ENCODE results near the gene TXK. TPM values are rescaled to one million over a fixed set of nuclear protein-coding genes. Genes with fewer than 3 reads are reported as not detected.

The TXK gene
- total and polyA plus RNA-seq, 2 experiments from 2014 or later = 0.14 to 0.40 TPM

GRCh38 chr4:48078862-48079655 is 55.0 kb downstream of the TXK start (continued):
- no peak for TF ChIP-seq CREB1 (CRISPR knock-in tag; IDR thresholded peaks at IDR 0.05; ENCODE audit: low read depth)
- no peak for TF ChIP-seq STAT1 (IDR thresholded peaks at IDR 0.05; ENCODE audit: unreplicated experiment)
- TF ChIP-seq ZNF331 (CRISPR knock-in tag; IDR thresholded peaks at IDR 0.05; ENCODE audit: low read depth) = no peak

GRCh38 chr4:48078425-48078824 is 55.6 kb downstream of the TXK start:
- Mint-ChIP-seq H3K27ac (no peak overlapping the region), H3K36me3 (ENCODE audit: low read depth) (no peaks in the 10 kb centered on the region), H3K4me3 (no peak overlapping the region), H3K27me3 (ENCODE audit: insufficient read depth, low read depth, poor library complexity) (peaks cover 1% of the 10 kb centered on the region), H3K4me1 (no peaks in the 10 kb centered on the region), H3K9me3 (no peaks in the 10 kb centered on the region)
- H3K27ac ChIP-seq (ENCODE audit: low read depth) = no peak overlapping the region
- ATAC-seq (no peak), DNase-seq (ENCODE audit: low spot score) (no peak)
- no peaks in the 10 kb centered on the region for H3K36me3 ChIP-seq (ENCODE audit: insufficient read depth)
- H3K27me3 ChIP-seq (ENCODE audit: insufficient read depth) = no peaks in the 10 kb centered on the region
- no peaks in the 10 kb centered on the region for H3F3A ChIP-seq (replicated peaks; ENCODE audit: low read depth)
- H3K4me3 ChIP-seq = no peak overlapping the region
- TF ChIP-seq JUNB (IDR thresholded peaks at IDR 0.05; ENCODE audit: unreplicated experiment) = no peak
- TF ChIP-seq NANOG (IDR thresholded peaks at IDR 0.05; ENCODE audit: borderline replicate concordance) = no peak
- no peak for TF ChIP-seq EZH2phosphoT487 (IDR thresholded peaks at IDR 0.05; ENCODE audit: unreplicated experiment)
- no peak for TF ChIP-seq CREB1 (CRISPR knock-in tag; IDR thresholded peaks at IDR 0.05; ENCODE audit: low read depth)
- TF ChIP-seq POLR2AphosphoS5 (IDR thresholded peaks at IDR 0.05; ENCODE audit: low read depth) = no peak
- TF ChIP-seq STAT1 (IDR thresholded peaks at IDR 0.05; ENCODE audit: unreplicated experiment) = no peak
- TF ChIP-seq ETS1 (IDR thresholded peaks at IDR 0.05) = no peak
- TF ChIP-seq ZNF462 (CRISPR knock-in tag; IDR thresholded peaks at IDR 0.05) = no peak
- no peak for TF ChIP-seq EZH2 (IDR thresholded peaks at IDR 0.05; ENCODE audit: low read depth, unreplicated experiment)
- H4K20me1 ChIP-seq (replicated peaks; ENCODE audit: insufficient read depth) = no peaks in the 10 kb centered on the region
- no peaks in the 10 kb centered on the region for H3K4me1 ChIP-seq (ENCODE audit: insufficient read depth)
- H3K9me2 ChIP-seq (ENCODE audit: insufficient read depth) = no peaks in the 10 kb centered on the region
- no peaks in the 10 kb centered on the region for H3K79me2 ChIP-seq (replicated peaks; ENCODE audit: insufficient read depth)
- H2AFZ ChIP-seq = peak overlapping the region; percentile 34; the same call in 1 of the 2 replicates
- no peak overlapping the region for H3K4me2 ChIP-seq

Data from GM23338 (cell line).